HG03439 (cell line): ENCODE results near the gene S100A13.
"Not testable (repeated sequence)": the region's sequence is repeated elsewhere in the genome, so short reads cannot be mapped to it uniquely, and the experiment has no call there.

ENCODE experiments used
- ATAC-seq: cut with Tn5 transposase; IDR thresholded peaks from one replicate; pipeline ENCODE4 v1.9.1; 2021; ENCODE audit warnings: mild to moderate bottlenecking, moderate library complexity; ENCODE audit not compliant: unreplicated experiment

S100A13 gene

GRCh38 chr1:153608742-153609584 lies 18.3 kb downstream of the S100A13 start:
- ATAC-seq: no peak

GRCh38 chr1:153608089-153608682 lies 19.1 kb downstream of the S100A13 start:
- no peak for ATAC-seq

- no peak for ATAC-seq
Measured at GRCh38 chr1:153607381-153607780, 19.9 kb downstream of the S100A13 start.

- ATAC-seq: no peak
Measured at GRCh38 chr1:153606194-153606593, 21.1 kb downstream of the S100A13 start.

GRCh38 chr1:153602749-153603148 lies 24.6 kb downstream of the S100A13 start:
- no peak for ATAC-seq

GRCh38 chr1:153599847-153600246 lies 27.5 kb downstream of the S100A13 start:
- no peak for ATAC-seq

GRCh38 chr1:153598309-153599172 lies 28.8 kb downstream of the S100A13 start:
- peak; percentile 86 for ATAC-seq

GRCh38 chr1:153597206-153597605 lies 30.1 kb downstream of the S100A13 start:
- ATAC-seq: no peak

GRCh38 chr1:153592748-153593147 lies 34.6 kb downstream of the S100A13 start:
- ATAC-seq: no peak

- ATAC-seq: no peak
Measured at GRCh38 chr1:153588482-153588881, 38.8 kb downstream of the S100A13 start.

GRCh38 chr1:153588033-153588432 lies 39.3 kb downstream of the S100A13 start:
- not testable (repeated sequence) for ATAC-seq

- no peak for ATAC-seq
Measured at GRCh38 chr1:153587314-153587713, 40.0 kb downstream of the S100A13 start.

- no peak for ATAC-seq
Measured at GRCh38 chr1:153586347-153586746, 41.0 kb downstream of the S100A13 start.

GRCh38 chr1:153585006-153585405 lies 42.3 kb downstream of the S100A13 start:
- ATAC-seq: no peak

- no peak for ATAC-seq
Measured at GRCh38 chr1:153583976-153584375, 43.3 kb downstream of the S100A13 start.

- not testable (repeated sequence) for ATAC-seq
Measured at GRCh38 chr1:153583514-153583913, 43.8 kb downstream of the S100A13 start.

GRCh38 chr1:153582836-153583235 lies 44.5 kb downstream of the S100A13 start:
- ATAC-seq: not testable (repeated sequence)

GRCh38 chr1:153578936-153579335 lies 48.4 kb downstream of the S100A13 start:
- ATAC-seq: no peak

- no peak for ATAC-seq
Measured at GRCh38 chr1:153578490-153578889, 48.8 kb downstream of the S100A13 start.

GRCh38 chr1:153577624-153578051 lies 49.7 kb downstream of the S100A13 start:
- no peak for ATAC-seq

GRCh38 chr1:153577138-153577537 lies 50.2 kb downstream of the S100A13 start:
- no peak for ATAC-seq
